AG10803 (cell line): Measurements from ENCODE around the gene LYSET.
"Not testable (repeated sequence)": the region's sequence is repeated elsewhere in the genome, so short reads cannot be mapped to it uniquely, and the experiment has no call there.

Source experiments
- DNase-seq: peaks from one replicate; pipeline ENCODE4 v3.0.0; 2010; ENCODE audit warnings: low read depth
- H3K4me3 ChIP-seq: 2 replicates; pipeline ENCODE4 v1.5.1; 2011; ENCODE audit warnings: mild to moderate bottlenecking, low read length, control low read depth
- CTCF ChIP-seq: conservative IDR thresholded peaks from 2 replicates; pipeline ENCODE4 v1.5.1; 2011; ENCODE audit warnings: mild to moderate bottlenecking, low read length, control low read depth, inconsistent platforms

Gene LYSET

DNA sequence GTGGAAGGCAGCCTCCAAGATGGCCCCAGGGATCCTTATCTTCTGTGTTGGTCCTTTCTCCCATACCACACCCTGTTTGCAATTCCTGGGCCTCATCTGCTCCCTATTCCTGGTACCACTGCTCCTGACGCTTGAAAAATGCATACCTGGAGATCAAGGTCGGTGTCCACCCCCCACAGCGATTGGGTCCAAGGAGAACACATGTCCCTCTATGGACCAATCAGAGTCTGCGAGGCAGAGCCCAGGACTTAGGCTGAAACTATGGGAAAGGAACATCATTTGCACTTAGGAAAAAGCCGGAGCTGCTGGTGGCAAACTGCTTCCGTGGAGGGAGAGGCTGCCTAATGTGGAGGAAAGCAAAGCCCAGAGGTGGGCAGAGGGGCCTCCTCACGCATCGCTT lies 36.1 kb upstream of the LYSET start:
- no peak for TF ChIP-seq CTCF
- DNase-seq = no peak
- no peak overlapping the region for H3K4me3 ChIP-seq

- no peak for DNase-seq
- no peak overlapping the region for H3K4me3 ChIP-seq
- no peak for TF ChIP-seq CTCF
These were observed 34.6 kb upstream of the LYSET start for GRCh38 chr14:93150227-93151208.

DNA sequence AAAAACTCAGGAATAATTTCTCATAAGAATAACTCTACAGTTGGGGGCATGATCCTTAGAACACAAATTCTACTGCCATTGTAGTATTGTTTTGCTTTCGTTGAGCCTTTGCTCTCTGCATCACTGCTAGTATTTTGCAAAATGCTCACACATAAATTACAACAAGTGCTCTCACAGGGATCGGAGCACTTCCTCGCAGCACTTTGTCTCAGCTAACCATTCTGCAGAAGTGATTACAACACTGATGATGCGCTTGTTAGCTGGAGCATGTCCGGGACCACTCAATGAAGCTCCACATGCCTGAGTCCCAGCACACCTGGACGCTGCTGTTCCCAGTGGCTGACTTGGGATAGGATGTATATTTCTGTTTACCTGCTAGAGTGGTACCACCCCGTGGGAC lies 32.0 kb upstream of the LYSET start:
- no peak overlapping the region for H3K4me3 ChIP-seq
- no peak for TF ChIP-seq CTCF
- no peak for DNase-seq

DNA sequence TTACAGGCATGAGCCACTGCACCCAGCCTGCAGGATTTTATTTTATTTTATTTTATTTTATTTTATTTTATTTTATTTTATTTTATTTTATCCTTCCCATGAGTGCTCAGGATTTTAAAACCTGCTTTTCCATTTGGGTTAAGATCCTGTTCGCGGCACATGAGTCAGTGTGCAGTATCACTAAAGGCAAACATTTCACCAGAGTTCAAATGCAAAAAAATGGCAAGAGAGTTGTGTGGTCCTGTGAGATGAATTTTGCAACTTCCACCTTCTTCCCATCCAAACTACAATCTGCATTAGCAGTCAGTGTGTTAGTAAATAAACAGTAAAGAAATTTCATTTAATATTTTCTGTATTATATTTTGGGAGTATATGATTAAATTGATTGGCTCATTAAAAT lies 29.4 kb upstream of the LYSET start:
- DNase-seq = no peak
- TF ChIP-seq CTCF = no peak

DNA sequence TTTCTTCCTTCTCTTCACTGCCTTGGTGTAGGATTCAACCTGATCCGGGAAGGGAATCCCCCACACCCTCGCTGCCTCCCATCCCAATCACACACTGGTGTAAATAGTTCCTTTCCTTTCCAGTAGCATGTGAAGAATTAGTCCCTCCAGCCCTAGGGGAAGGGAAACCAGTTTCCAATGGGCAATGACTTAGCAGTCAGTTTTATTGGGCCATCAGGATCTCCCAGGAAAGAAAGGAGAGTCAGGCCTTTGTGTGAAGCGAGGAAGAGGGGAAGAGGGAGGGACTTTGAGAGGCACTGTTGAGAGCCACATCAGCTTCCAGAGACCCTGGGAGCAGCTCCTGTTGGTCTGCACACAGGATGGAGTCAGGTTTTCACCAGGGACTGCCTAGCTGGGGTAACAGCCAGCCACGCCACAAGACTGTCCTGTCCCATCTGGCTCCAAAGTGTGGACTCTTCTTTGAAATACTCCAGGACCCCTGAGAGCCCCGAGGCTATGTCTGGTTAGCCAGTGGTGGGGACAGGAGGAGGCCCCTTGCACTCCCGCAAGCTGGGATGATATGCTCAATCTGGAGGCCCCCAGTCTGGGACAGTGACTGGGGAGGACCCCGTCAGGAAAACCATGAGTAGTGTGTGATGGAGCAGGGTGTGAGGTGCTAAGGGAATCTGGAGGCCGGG lies 28.3 kb upstream of the LYSET start:
- TF ChIP-seq CTCF = no peak
- DNase-seq = no peak
- no peak overlapping the region for H3K4me3 ChIP-seq

More for the DNA sequence above, 29.4 kb upstream of the LYSET start:
- H3K4me3 ChIP-seq = no peak overlapping the region

DNA sequence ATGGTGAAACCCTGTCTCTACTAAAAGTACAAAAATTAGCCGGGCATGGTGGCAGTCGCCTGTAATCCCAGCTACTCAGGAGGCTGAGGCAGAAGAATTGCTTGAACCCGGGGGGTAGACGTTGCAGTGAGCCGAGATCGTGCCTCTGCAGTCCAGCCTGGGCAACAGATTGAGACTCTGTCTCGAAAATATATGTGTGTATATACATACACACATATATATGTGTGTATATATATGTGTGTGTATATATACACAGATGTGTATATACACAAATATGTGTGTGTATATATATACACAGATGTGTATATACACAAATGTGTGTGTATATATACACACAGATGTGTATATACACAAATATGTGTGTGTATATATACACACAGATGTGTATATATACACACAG lies 26.8 kb upstream of the LYSET start:
- H3K4me3 ChIP-seq, DNase-seq: not testable (repeated sequence)

DNA sequence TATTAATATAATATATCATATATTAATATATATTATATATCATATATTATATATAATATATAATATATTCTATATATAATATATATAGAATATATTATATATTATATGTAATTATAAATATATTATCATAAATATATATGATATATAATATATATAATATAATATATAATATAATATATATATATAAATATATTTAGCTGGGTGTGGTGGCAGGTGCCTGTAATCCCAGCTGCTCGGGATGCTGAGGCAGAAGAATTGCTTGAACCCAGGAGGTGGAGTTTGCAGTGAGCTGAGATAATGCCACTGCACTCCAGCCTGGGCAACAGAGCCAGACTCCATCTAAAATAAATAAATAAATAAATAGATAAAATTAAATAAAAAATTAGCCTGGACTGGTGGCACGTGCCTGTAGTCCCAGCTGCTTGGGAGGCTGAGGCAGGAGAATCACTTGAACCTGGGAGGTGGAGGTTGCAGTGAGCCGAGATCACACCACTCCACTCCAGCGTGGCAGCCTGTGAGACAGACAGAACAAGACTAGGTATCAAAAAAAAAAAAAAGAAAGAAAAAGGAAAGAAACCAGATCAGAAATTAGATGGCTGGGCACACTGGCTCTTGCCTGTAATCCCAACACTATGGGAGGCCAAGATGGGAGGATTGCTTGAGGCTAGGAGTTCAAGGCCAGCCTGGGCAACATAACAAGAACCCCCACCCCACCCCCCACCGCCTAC lies 25.3 kb upstream of the LYSET start:
- H3K4me3 ChIP-seq, DNase-seq: not testable (repeated sequence)
